DND-41 (cell line): ENCODE data around the gene FMN2.

Experiments
- EZH2 ChIP-seq: IDR thresholded peaks from 3 replicates; pipeline ENCODE4 v1.6.1; 2012; ENCODE audit warnings: borderline replicate concordance, low read depth, mild to moderate bottlenecking, moderate library complexity, low read length, inconsistent platforms; ENCODE audit not compliant: severe bottlenecking
- TF ChIP-seq, protein P1 (sequence below): IDR thresholded peaks from 2 replicates; pipeline ENCODE4 v1.5.1; 2012; ENCODE audit warnings: borderline replicate concordance, low read length, moderate library complexity, mild to moderate bottlenecking; ENCODE audit not compliant: poor library complexity, severe bottlenecking; ENCODE audit errors: extremely low read depth

DNA sequence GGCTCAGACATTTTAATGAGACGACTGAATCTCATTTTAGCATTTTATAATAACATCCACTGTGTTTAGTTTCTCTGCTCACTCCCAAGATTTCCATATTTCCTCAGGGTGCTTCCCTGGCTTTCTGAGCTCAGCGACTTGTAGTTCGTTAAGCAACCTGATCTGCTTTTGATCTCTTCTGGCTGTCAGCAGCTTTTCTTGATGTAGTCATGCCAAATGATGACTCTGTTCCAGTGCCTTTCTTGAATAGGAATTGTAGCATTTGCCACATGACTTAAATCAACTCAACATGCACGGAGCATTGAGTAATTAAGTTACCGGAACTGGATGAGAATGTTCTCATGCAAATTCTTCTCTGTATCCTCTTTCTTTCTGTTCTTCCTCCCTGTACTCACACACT lies 246.1 kb downstream of the FMN2 start:
- TF ChIP-seq, protein P1, sequence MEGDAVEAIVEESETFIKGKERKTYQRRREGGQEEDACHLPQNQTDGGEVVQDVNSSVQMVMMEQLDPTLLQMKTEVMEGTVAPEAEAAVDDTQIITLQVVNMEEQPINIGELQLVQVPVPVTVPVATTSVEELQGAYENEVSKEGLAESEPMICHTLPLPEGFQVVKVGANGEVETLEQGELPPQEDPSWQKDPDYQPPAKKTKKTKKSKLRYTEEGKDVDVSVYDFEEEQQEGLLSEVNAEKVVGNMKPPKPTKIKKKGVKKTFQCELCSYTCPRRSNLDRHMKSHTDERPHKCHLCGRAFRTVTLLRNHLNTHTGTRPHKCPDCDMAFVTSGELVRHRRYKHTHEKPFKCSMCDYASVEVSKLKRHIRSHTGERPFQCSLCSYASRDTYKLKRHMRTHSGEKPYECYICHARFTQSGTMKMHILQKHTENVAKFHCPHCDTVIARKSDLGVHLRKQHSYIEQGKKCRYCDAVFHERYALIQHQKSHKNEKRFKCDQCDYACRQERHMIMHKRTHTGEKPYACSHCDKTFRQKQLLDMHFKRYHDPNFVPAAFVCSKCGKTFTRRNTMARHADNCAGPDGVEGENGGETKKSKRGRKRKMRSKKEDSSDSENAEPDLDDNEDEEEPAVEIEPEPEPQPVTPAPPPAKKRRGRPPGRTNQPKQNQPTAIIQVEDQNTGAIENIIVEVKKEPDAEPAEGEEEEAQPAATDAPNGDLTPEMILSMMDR = no peak
- no peak for TF ChIP-seq EZH2
